CD4-positive, alpha-beta T cell treated with Interleukin-4 for 4 hours (primary cell): ENCODE data around the gene NUS1.
"Not testable (repeated sequence)": the region's sequence is repeated elsewhere in the genome, so short reads cannot be mapped to it uniquely, and the experiment has no call there.

Experiments
- DNase-seq: peaks from one replicate; pipeline ENCODE4 v3.0.0-alpha.2; 2020

NUS1 gene

DNA sequence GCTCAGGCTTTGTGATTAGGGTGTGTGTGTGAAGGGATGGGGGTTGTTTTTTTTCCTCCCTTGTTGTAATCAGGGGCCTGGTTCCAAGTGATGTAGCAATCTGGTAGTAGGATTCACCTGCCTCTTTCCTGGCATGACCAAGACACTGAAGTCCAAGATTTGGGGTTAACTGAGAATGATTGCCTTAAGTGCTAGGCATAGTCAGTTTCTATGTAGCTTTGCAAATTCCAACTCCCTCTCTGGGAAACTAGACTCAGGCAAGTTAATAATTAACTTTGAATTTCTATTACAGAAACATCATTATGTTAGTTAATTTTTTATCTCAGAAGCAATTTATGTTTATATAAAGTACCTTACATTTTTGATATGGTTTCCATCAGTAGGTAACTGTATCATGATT, 43.6 kb downstream of the NUS1 start:
- DNase-seq: no peak

DNA sequence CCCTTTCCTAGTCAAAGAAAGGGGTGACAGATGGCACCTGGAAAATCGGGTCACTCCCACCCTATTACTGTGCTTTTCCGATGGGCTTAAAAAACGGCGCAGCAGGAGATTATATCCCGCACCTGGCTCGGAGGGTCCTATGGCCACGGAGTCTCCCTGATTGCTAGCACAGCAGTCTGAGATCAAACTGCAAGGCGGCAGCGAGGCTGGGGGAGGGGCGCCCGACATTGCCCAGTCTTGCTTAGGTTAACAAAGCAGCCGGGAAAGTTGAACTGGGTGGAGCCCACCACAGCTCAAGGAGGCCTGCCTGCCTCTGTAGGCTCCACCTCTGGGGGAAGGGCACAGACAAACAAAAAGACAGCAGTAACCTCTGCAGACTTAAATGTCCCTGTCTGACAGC, 46.3 kb downstream of the NUS1 start:
- DNase-seq: not testable (repeated sequence)

DNA sequence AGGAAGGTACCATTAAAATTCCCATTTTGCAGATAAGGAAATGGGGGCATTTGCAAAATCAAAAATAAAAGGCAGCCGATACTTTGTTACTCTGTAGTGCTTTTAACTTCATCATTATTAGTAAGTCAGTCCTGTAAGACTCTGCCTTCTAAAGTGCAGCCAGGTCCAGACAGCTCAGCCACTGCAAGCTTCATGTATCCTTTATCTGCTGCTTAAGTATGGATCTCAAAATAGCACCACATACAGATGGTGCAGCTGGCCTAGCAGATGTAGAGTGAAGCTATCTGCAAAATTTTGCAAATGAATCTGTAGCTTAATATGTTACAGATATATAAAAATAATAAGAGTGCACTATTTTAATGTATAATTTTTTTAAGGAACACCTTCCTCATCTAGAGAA, 53.4 kb downstream of the NUS1 start:
- no peak for DNase-seq

DNA sequence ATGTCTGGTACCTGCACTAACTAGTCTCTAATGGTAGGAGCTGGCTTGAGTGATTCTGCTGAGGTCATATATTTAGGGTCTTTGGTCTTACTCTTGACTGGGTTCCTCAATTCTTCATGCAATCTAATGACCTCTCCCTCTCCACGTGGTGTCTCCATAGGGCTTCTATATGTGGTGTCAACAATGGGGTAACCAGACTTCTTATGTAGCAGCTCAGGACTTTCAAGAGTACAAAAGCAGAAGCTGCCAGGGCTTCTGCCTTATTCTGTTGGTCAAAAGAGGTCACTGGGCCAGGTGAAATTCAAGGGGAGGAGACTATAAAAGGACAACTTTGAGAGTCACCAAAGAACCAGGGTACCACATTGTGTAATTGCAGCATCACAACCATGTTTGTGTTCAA, 54.3 kb downstream of the NUS1 start:
- no peak for DNase-seq

DNA sequence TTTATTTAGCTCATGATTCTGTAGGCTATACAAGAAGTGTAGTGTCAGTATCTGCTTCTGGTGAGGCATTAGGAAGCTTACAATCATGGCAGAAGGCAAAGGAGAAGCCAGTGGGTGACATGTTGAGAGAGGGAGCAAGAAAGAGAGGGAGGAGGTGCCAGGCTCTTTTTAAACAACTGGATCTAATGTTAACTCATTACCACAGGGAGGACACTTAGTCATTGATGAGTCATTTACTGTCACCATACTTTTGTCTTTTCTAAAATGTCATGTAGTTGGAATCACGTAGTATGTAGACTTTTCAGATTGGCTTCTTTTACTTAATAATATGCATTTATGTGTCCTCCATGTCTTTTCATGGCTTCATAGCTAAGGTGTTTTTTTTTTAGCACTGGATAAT, 58.1 kb downstream of the NUS1 start:
- DNase-seq: no peak

DNA sequence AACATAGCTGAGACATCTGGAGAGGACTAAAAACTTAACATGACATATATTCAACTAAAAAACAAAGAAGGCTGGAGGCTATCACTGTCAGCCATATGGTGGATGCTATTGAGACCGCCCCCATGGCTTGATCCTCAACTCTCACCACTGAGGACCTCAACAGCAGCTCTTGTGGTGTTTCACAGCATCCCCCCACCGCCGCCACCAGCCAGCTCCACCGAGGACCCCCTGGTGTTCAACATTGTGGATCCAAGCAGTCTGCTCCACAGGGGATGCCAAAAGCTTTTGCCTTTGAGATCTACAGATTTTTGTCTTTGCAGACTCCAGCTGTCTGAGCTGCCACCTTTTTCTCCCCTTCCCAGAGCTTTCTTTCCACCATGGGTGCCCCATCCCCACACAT, 64.6 kb downstream of the NUS1 start:
- no peak for DNase-seq

DNA sequence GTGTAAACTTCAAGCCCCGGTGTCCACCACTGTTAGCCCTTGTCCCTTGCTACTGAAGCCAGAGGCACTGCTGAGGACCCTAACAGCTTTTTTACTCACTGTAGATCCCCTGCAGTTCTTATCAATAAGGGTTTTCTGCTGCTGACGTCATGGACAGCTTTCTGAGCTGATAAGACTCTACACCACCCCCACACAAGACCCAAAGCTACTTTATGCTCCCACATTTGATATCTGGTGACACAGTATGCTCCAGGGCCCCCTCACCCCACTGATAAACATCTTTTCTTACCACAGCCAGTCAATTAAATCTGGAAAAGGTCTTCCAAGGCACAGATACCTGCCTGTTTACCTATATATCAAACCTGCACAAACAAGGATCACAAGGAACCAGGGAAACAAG, 65.3 kb downstream of the NUS1 start:
- no peak for DNase-seq

DNA sequence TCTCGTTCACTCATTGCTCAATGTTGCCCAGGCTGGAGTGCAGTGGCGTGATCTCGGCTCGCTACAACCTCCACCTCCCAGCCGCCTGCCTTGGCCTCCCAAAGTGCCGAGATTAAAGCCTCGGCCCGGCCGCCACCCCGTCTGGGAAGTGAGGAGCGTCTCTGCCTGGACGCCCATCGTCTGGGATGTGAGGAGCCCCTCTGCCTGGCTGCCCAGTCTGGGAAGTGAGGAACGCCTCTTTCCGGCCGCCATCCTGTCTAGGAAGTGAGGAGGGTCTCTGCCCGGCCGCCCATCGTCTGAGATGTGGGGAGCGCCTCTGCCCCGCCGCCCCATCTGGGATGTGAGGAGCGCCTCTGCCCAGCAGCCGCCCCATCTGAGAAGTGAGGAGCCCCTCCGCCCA, 75.4 kb downstream of the NUS1 start:
- not testable (repeated sequence) for DNase-seq
